Hepatocyte (in vitro differentiated cells): ENCODE measurements around the gene CREG1.

Experiments
- CTCF ChIP-seq: fragments of 200-600 bp; sonication (generic); IDR thresholded peaks from 2 replicates; pipeline ENCODE4 v1.5.1; 2016; ENCODE audit warnings: antibody characterized with exemption, mild to moderate bottlenecking; ENCODE audit not compliant: poor library complexity
- EZH2 ChIP-seq: fragments of 200-600 bp; sonication (generic); IDR thresholded peaks from 2 replicates; pipeline ENCODE4 v1.6.1; 2016; ENCODE audit warnings: antibody characterized with exemption, mild to moderate bottlenecking, borderline replicate concordance
- EZH2phosphoT487 ChIP-seq: fragments of 200-600 bp; sonication (generic); IDR thresholded peaks from one replicate; pipeline ENCODE4 v1.6.1; 2018; ENCODE audit warnings: antibody characterized with exemption, mild to moderate bottlenecking, low read depth, moderate library complexity; ENCODE audit not compliant: unreplicated experiment, severe bottlenecking

GRCh38 chr1:167561753-167562152 is 8.2 kb upstream of the CREG1 start:
- TF ChIP-seq CTCF (no peak), EZH2phosphoT487 (no peak), EZH2 (no peak)
